HepG2 (cell line): ENCODE data around the gene RGS6. TPM values are rescaled to one million over a fixed set of nuclear protein-coding genes. Genes with fewer than 3 reads are reported as not detected.

Source experiments
- ARID5B ChIP-seq: IDR thresholded peaks from 2 replicates; pipeline ENCODE4 v1.4.0; 2020; ENCODE audit warnings: mild to moderate bottlenecking, missing genetic modification reagents
- CHCHD3 ChIP-seq: sonication (generic); formaldehyde crosslinking; IDR thresholded peaks from 2 replicates; pipeline ENCODE4 v1.8.0; 2022; ENCODE audit warnings: mild to moderate bottlenecking, missing genetic modification reagents, moderate library complexity
- GATAD2A ChIP-seq: IDR thresholded peaks from 2 replicates; pipeline ENCODE4 v1.6.1; 2016
- NFAT5 ChIP-seq: sonication (generic); formaldehyde crosslinking; IDR thresholded peaks from 2 replicates; pipeline ENCODE4 v1.4.0; 2020; ENCODE audit warnings: missing genetic modification reagents
- SNAPC2 ChIP-seq: sonication (generic); formaldehyde crosslinking; IDR thresholded peaks from 2 replicates; pipeline ENCODE4 v1.8.1; 2022; ENCODE audit warnings: mild to moderate bottlenecking, missing genetic modification reagents
- SP5 ChIP-seq: IDR thresholded peaks from 2 replicates; pipeline ENCODE4 v1.6.1; 2016; ENCODE audit warnings: low read depth, borderline replicate concordance
- SRSF4 ChIP-seq: fragments of 200-400 bp; formaldehyde crosslinking; IDR thresholded peaks from one replicate; pipeline ENCODE4 v1.6.1; 2018; ENCODE audit warnings: mild to moderate bottlenecking, low read depth, low read length, moderate library complexity; ENCODE audit not compliant: poor library complexity, severe bottlenecking
- TCF12 ChIP-seq, 2 experiments: fragments of 450-650 bp in 1 of 2; sonication (generic) in 1 of 2; formaldehyde crosslinking in 1 of 2; IDR thresholded peaks; 2 replicates each; pipeline versions ENCODE4 v1.6.1 to v1.8.0; 2017 to 2022; ENCODE audit warnings: antibody characterized with exemption in 1 of 2, mild to moderate bottlenecking in 1 of 2, missing genetic modification reagents in 1 of 2, moderate library complexity in 1 of 2
- ZNF230 ChIP-seq: sonication (generic); formaldehyde crosslinking; IDR thresholded peaks from 2 replicates; pipeline ENCODE4 v1.4.0; 2020; ENCODE audit warnings: mild to moderate bottlenecking, missing genetic modification reagents
- ZNF260 ChIP-seq: sonication (generic); formaldehyde crosslinking; IDR thresholded peaks from 2 replicates; pipeline ENCODE4 v1.4.0; 2020; ENCODE audit warnings: missing genetic modification reagents, low read depth, mild to moderate bottlenecking, borderline replicate concordance
- ZNF362 ChIP-seq: sonication (generic); formaldehyde crosslinking; IDR thresholded peaks from 2 replicates; pipeline ENCODE4 v1.4.0; 2020; ENCODE audit warnings: missing genetic modification reagents, mild to moderate bottlenecking, borderline replicate concordance
- ZNF510 ChIP-seq: sonication (generic); formaldehyde crosslinking; IDR thresholded peaks from 2 replicates; pipeline ENCODE4 v1.4.0; 2020; ENCODE audit warnings: low read depth, mild to moderate bottlenecking, missing genetic modification reagents
- ZNF572 ChIP-seq: sonication (generic); formaldehyde crosslinking; IDR thresholded peaks from 2 replicates; pipeline ENCODE4 v1.5.1; 2020; ENCODE audit warnings: mild to moderate bottlenecking, missing genetic modification reagents
- ZSCAN20 ChIP-seq: sonication (generic); formaldehyde crosslinking; IDR thresholded peaks from 2 replicates; pipeline ENCODE4 v1.4.0; 2020; ENCODE audit warnings: missing genetic modification reagents, mild to moderate bottlenecking, borderline replicate concordance
- ZXDC ChIP-seq: sonication (generic); formaldehyde crosslinking; IDR thresholded peaks from 2 replicates; pipeline ENCODE4 v1.5.0; 2020; ENCODE audit warnings: mild to moderate bottlenecking, missing genetic modification reagents
- polyA plus RNA-seq, 8 experiments: library from polyadenylated mRNA; depleted of rRNA in 3 of 8; stranded (reverse) in 7 of 8; unstranded in 1 of 8; fragments of >200 nt; fragmentation: Illumina TruSeq in 4 of 8; extraction: Trizol in 4 of 8; gene quantifications; 2 replicates each; pipeline versions ENCODE4 v1.2.1 to v1.2.3, GENCODE V29; 2011 to 2016; ENCODE audit warnings: low read depth in 4 of 8, missing spikeins in 1 of 8, mixed read lengths in 1 of 8; ENCODE audit not compliant: insufficient read depth in 1 of 8
- total RNA-seq, 5 experiments: library from RNA; depleted of rRNA; stranded (reverse); fragments of >200 nt; fragmentation: Illumina TruSeq; extraction: Trizol; gene quantifications; 2 replicates each; pipeline ENCODE4 v1.2.3, GENCODE V29; 2016; ENCODE audit warnings: low read depth in 1 of 5

RGS6 gene
- total and polyA plus RNA-seq, 2 of the 13 experiments (the other 11 are each of a cell fraction or from before 2014, with no cell fraction given): not detected

- no peak for TF ChIP-seq ARID5B (CRISPR knock-in tag)
- no peak for TF ChIP-seq ZNF260 (CRISPR knock-in tag)
- no peak for TF ChIP-seq ZXDC (CRISPR knock-in tag)
- no peak for TF ChIP-seq NFAT5 (CRISPR knock-in tag)
- TF ChIP-seq CHCHD3 (CRISPR knock-in tag): no peak
- no peak for TF ChIP-seq GATAD2A
- TF ChIP-seq ZSCAN20: no peak
- TF ChIP-seq ZNF510: no peak
- no peak for TF ChIP-seq ZNF572
- TF ChIP-seq SP5: no peak
- no peak for TF ChIP-seq TCF12 (IDR thresholded peaks at IDR 0.05)
- no peak for TF ChIP-seq TCF12 (CRISPR knock-in tag; IDR thresholded peaks at IDR 0.05)
- TF ChIP-seq ZNF230: no peak
- TF ChIP-seq SRSF4: no peak
- no peak for TF ChIP-seq ZNF362
- TF ChIP-seq SNAPC2 (CRISPR knock-in tag): no peak
Measured at GRCh38 chr14:72573725-72574417, 641.6 kb downstream of the RGS6 start (continued).
